HG03196 (cell line): ENCODE data around the gene MUC4.
"Not testable (repeated sequence)": the region's sequence is repeated elsewhere in the genome, so short reads cannot be mapped to it uniquely, and the experiment has no call there.

Experiments used
- ATAC-seq: cut with Tn5 transposase; IDR thresholded peaks from one replicate; pipeline ENCODE4 v1.9.1; 2021; ENCODE audit not compliant: unreplicated experiment

MUC4 gene

DNA sequence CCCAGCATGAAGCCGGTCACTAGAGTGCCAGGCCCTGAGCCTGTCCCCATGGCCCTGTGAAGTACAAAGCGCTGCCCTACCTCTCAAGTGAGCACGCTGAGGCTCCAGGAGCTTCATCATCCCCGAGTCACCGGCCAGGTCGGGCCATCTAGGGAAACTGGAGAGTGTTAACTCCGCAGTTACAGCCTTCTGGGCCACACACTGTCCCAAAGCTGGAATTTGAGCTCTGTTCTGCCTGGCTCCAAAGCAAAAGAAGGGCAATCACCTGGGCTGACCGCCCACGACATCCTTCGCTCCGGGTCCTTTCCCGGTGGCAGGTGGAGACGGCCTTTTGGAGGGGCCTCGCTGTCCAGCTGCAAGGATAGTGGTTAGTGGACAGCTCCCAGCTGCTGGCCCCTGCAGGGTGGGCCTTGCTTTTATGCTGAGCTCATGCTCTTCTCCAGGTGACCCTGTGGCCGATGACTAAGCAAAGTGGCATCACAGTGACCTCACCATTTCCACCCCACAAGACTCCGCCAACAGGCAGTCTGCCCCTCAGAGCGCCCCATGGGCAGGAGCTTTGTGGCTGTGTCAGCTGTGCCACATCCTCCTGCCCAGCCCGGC is 3.5 kb upstream of the MUC4 start:
- no peak for ATAC-seq

- ATAC-seq = no peak
Observed at GRCh38 chr3:195813916-195814640, 2.3 kb upstream of the MUC4 start.

DNA sequence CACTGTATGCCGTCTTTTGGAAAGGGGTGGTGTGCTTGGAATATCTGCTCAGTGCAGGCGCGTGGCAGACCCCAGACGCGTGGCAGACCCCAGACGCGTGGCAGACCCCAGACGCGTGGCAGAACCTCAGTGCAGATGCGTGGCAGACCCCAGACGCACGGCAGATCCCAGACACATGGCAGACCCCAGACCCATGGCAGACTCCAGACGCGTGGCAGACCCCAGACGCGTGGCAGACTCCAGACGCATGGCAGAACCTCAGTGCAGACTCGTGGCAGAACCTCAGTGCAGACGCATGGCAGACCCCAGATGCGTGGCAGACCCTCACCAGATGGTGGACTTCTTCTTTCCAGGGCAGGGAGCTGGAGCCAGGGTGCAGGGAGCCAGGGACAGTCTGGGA is 637 bp upstream of the MUC4 start:
- no peak for ATAC-seq

- ATAC-seq = no peak
Observed at GRCh38 chr3:195810455-195810845, 1.3 kb downstream of the MUC4 start.

GRCh38 chr3:195809796-195810454 is 1.8 kb downstream of the MUC4 start:
- no peak for ATAC-seq

DNA sequence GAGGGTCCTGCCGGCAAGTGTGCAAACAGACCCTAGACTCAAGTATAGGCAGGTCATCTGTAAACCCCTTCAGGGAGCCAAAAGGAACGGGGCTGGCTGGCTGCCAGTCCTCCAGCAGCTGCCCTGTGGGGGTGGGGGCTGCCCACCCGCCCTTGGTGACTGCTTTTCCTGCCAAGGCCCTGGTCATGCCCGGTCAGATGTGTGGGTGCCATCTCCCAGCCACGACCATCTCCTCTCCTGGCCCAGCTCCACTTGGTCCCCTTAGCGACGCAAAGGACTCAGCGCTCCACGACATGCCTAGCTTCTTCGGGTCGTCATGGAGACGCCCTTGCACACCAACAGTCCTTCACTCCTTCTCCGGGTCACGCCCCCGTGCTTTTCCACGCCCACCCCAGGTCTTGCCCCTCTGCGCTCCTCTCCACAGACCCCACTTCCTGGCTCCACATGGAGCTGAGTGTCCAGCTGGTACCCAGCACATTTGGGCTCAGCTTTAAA is 2.4 kb downstream of the MUC4 start:
- no peak for ATAC-seq

DNA sequence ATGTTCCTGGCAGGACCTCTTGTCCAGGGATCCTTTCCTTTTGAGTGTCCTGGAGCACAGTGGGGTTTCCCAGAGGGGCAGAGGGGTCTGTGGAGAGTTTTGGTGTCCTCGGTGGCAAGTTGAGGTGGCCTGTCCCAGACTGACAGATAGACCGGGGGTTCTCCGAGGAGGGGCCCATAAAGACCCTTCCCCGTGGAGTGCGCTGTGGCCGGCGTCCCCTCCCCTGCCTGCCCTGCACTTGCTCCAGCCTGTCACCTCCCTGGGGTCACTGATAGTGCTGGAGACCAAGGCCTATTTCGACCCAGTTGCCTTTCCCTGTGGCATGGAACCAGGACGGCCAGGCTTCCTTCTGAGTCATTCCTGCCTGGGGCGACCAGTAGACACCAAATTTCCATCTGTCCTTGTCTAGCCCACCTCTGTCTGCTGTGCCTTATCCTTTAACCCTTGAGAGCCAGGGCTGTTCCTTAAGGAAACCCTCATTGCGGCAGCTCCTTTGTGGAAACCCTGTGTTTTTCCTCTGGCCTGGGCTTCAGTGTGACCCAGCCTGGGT is 2.9 kb downstream of the MUC4 start:
- ATAC-seq = no peak

- no peak for ATAC-seq
Observed at GRCh38 chr3:195807681-195808121, 4.0 kb downstream of the MUC4 start.

DNA sequence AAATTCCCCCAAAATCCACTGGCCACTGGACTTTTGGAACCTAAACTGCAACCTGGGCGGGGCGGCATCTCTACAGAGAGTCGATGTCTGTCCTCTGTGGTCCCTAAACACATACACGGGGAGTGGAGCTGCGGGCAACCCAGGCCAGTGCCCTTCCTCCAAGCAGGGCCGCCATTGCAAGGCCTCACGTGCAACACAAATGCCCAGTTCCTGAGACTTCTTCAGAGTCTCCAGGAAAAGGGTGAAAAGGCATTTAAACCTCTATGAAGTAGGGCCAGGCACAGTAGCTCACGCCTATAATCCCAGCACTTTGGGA is 4.9 kb downstream of the MUC4 start:
- no peak for ATAC-seq

- ATAC-seq = no peak
Observed at GRCh38 chr3:195806211-195806915, 5.4 kb downstream of the MUC4 start.

DNA sequence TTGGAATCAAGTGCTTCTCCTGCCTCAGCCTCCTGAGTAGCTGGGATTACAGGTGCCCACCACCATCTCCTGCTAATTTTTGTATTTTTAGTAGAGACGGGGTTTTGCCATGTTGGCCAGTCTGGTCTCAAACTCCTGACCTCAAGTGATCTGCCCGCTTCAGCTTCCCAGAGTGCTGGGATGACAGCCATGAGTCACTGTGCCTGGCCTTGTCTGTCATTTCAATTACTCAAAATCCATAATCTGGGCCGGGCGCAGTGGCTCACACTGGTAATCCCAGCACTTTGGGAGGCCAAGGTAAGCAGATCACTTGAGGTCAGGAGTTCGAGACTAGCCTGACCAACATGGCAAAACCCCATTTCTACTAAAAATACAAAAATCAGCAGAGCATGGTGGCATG is 6.1 kb downstream of the MUC4 start:
- ATAC-seq = not testable (repeated sequence)

DNA sequence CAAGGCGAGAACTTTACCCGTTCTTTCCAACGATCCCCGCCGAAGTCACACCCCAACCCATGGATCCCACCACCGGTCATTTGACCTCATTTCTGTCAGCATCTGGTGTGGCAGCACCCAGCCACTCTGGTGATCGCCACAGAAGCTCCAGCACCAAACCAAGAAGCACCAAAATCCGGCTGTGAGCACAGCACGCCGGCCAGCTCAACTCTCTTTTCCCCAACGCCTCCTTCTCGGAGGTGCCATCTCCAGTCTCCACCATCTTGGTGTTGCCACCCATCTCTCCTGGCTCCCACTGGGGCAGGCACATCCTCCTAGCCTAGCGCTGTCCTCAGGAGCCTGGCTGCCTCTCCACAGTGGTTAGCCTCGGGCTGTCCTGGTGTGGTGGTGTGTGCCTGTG is 6.5 kb downstream of the MUC4 start:
- no peak for ATAC-seq

- no peak for ATAC-seq
Observed at GRCh38 chr3:195803289-195803908, 8.3 kb downstream of the MUC4 start.

DNA sequence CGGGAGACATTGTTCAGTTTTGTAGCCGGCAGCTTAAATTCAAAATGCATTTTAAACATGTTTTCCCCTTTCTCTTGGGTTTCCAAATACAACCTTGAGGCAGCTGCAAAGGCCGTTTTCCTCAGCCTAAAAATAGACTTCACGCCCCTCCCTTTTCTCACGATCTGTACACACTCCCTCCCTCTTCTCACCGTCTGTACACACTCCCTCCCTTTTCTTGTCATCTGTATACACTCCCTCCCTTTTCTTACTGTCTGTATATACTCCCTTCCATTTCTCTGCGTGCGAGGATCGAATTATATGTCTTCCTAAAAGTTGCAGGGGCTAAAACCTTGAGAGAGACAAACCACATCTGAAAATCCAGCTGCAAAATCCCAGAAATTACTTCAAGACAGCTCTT is 8.9 kb downstream of the MUC4 start:
- no peak for ATAC-seq

DNA sequence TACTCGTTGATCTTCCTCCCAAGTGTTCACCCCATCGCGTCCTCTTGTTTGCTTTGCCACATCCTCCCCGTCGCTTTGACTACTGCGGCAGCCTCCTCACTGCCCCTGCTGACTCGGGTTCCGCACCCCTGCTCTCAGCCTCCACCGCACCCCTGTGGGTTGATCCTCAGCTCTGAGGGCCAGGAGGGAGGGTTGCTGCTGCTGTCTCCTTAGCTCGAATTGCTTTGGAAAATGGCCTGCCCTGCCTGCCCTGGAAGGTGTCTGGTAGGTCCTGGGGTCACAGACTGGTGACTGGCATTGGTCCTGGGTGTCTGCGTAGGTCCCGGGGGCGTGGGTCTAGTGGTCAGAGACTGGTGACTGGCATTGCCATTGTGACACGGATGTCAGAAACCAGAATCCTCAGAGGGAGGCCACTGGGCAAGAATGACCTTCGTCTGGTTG is 9.4 kb downstream of the MUC4 start:
- ATAC-seq = no peak

DNA sequence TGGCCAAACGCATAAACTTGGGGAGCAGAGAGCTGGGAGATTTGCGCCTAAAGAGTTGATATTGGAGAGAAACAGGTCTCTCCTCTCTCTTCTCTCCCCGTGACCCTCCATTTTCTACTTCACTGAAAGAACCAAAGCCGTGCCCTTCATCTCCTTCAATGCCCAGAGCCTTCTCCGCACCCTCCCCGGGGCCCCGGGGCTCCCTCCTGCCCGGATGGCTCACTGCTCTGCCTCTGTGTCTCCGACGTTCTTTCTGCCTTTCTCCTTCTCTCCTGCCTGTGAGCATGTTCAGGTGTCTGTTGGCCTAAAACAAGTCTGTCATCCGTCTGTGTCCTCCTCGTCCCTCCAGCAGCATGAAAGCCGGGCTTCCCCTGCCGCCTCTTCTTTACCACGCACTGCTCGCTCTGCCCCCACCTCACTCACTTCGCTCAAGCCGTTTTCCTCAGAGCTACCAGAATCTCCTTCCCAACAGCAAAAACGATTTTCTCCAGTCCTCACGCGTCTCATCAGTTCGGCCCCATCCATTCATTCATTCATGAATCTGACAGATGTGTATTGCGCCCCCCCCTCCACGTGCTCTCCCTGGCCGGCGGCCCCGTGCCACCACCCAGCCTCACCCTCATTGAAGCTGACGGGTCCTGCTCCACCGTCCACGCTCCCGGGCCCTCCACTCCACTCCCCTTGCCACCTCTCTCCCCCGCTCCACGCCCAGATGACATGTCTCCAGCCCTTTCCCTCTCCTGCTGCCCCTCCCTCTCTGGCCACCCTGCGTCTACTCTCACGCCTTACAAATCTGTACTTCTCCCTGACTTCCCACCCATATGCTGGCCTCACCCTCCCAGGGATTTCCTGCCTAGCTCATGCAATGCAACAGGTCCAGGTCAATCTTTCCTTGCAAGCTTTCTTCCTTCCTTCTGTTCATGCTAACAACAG is 10.2 kb downstream of the MUC4 start:
- no peak for ATAC-seq

DNA sequence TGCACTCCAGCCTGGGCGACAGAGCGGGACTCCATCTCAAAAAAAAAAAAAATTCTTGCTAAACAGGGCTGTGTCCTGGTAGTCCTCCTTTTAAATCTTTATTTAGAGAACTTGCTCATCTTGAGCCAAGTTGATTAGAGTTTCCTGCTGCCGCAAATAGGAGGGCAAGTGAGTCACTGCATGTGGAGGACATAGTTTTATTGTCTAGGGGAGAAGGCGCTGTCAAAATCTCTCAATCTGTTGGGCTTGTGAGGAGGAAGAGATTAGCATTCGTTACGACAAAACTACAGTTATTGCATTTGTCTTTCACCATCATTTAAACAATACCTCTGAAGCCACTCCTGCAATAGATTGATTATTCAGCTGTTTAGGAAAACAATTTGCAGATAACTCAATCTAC is 11.5 kb downstream of the MUC4 start:
- ATAC-seq = no peak

DNA sequence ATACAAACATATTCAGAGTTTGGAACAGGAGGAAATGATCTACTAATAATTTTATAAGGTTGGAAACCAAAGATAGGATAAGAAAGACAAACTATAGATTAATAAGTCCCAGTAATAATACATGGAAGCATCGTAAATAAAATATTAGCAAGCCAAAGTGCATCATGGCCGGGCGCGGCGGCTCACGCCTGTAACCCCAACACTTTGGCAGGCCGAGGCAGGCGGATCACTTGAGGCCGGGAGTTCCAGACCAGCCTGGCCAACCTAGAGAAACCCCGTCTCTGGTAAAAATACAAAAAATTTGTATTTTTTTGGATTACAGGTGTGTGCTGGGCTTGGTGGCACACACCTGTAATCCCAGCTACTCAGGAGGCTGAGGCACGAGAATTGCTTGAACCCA is 14.9 kb downstream of the MUC4 start:
- ATAC-seq = no peak

GRCh38 chr3:195794708-195795107 is 17.0 kb downstream of the MUC4 start:
- no peak for ATAC-seq

- ATAC-seq = not testable (repeated sequence)
Observed at GRCh38 chr3:195792621-195793020, 19.1 kb downstream of the MUC4 start.
